Cardiac fibroblast (primary cell): ENCODE measurements around the gene LSS.

ENCODE experiments used
- DNase-seq, 2 donors: peaks; one replicate each; pipeline versions ENCODE4 v3.0.0 to v3.0.0-alpha.2; 2010; ENCODE audit warnings: low read depth in 2 of 2
- H3K4me3 ChIP-seq, 2 donors: replicated peaks in 1 of 2; 1 replicate in 1 of 2; 2 replicates in 1 of 2; pipeline ENCODE4 v1.5.1; 2011; ENCODE audit warnings: low read depth in 2 of 2, low read length in 2 of 2, mild to moderate bottlenecking in 2 of 2, moderate library complexity in 1 of 2
- TF ChIP-seq, protein P1 (sequence below): IDR thresholded peaks from one replicate; pipeline ENCODE4 v1.5.1; 2011; ENCODE audit warnings: low read depth, mild to moderate bottlenecking, low read length, inconsistent platforms

LSS gene

GRCh38 chr21:46214478-46215340 lies 13.9 kb downstream of the LSS start:
- no peak for DNase-seq
- no peak overlapping the region for H3K4me3 ChIP-seq
- TF ChIP-seq, protein P1, sequence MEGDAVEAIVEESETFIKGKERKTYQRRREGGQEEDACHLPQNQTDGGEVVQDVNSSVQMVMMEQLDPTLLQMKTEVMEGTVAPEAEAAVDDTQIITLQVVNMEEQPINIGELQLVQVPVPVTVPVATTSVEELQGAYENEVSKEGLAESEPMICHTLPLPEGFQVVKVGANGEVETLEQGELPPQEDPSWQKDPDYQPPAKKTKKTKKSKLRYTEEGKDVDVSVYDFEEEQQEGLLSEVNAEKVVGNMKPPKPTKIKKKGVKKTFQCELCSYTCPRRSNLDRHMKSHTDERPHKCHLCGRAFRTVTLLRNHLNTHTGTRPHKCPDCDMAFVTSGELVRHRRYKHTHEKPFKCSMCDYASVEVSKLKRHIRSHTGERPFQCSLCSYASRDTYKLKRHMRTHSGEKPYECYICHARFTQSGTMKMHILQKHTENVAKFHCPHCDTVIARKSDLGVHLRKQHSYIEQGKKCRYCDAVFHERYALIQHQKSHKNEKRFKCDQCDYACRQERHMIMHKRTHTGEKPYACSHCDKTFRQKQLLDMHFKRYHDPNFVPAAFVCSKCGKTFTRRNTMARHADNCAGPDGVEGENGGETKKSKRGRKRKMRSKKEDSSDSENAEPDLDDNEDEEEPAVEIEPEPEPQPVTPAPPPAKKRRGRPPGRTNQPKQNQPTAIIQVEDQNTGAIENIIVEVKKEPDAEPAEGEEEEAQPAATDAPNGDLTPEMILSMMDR: no peak

- no peak overlapping the region for H3K4me3 ChIP-seq
- TF ChIP-seq, protein P1: no peak
- DNase-seq: no peak
Measured at GRCh38 chr21:46213620-46214286, 14.8 kb downstream of the LSS start.

GRCh38 chr21:46212721-46213484 lies 15.7 kb downstream of the LSS start:
- TF ChIP-seq, protein P1: no peak
- DNase-seq: no peak
- no peak overlapping the region for H3K4me3 ChIP-seq

DNA sequence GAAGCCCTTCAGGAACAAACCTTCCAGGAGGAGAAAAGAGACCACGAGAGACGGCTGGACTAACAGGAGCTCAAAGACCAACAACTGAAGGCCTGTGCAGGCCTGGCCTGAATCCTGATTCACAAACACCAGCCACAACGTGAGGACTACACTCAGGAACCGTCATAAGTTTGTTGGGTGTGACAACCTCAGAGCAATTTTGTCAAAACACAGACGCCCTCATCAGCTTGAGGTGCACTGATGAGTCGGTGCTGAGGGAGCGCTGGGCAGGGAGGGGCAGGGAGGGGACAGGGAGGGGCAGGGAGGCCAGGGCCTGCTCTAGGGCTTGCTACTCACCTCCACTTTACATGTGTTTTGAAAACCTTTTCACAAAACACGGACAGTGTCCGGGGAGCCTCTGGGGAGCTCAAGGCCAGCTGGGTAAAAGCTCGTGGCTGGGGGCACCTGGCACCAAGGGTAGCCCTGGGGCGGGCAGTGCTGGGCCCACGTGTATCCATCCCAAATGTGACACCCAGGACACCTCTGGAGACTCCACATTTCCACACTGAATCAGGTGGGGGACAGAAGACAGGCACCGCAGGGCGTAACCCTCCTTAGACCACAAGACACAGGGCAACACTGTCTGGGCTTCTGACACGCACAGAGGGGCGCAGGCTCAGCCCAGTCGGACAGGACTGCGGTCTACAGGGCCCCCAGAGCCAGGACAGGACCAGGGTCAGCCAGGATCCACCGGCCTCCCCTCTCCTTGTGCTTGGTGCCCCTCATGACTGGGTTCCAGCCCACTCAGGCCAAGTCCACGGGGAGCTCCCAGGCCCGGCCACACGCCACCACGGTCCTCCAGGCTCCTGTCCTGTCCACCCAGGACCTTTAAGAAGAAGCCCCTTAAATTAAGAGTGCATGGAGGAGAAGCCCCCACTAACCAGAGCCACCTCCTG lies 16.5 kb downstream of the LSS start:
- H3K4me3 ChIP-seq: no peak overlapping the region
- TF ChIP-seq, protein P1: no peak
- no peak for DNase-seq

GRCh38 chr21:46211376-46211775 lies 17.2 kb downstream of the LSS start:
- no peak for DNase-seq
- H3K4me3 ChIP-seq: no peak overlapping the region
- TF ChIP-seq, protein P1: no peak
